COLO668 (cell line): ENCODE data around the gene ZIC2.

ENCODE experiments used
- DNase-seq: peaks from one replicate; lab custom pipeline; 2025; ENCODE audit not compliant: unreplicated experiment; lab: John Stamatoyannopoulos, UW

ZIC2 gene

GRCh38 chr13:99985241-99985874 is 3.8 kb downstream of the ZIC2 start:
- DNase-seq = peak; percentile 80

DNA sequence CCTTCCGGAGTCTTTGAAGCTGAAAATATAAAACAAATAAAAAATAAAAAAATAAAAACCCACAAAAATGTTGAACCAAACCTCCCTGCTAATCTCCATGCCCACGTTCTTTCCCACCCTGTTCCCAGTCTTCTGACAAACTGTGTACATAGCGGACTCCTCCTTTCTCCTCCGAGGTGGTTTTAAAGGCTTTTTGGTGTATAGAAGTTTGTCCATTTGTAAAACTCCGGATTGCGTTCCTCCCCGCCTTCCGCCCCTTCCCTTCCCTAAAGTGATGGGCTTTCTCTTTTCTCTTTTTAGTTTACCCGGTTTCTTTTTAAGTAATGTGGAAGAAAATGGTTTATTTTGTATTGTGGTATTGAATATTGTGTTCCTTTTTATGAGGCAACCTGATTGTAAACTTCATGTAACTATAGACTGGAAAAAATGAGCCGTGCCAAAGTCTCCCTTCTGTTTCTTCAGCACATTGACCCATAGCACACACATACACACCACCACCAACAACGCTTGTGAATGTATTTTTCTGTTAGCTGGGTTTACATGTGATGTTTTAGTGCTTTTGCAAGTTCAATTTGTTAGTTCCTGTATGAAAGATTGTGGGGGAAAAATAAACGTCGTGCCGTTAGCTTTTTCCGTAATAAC is 4.4 kb downstream of the ZIC2 start:
- DNase-seq = no peak

DNA sequence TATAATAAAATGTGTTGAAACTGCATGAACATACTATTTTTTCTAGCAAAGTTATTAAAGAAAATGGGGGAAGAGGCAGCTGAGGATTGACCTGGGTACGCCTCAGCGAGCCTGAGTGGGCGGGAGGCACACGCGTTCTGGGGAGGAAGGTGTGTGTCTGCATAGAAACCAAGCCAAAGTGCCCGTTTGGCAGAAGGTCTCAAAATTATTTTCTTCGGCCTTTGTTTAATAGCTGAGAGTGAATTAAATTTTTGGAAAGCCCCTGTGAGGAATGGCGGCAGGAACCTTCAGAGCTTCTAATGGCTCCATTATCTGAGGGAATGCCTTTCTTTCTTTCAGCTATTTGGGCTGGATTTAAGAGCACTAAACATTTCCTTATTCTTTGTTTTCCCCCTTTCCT is 5.2 kb downstream of the ZIC2 start:
- DNase-seq = no peak

GRCh38 chr13:99987154-99988019 is 5.8 kb downstream of the ZIC2 start:
- DNase-seq = no peak

- DNase-seq = no peak
These were observed 7.1 kb downstream of the ZIC2 start for GRCh38 chr13:99988529-99989275.

GRCh38 chr13:99989276-99990125 is 7.9 kb downstream of the ZIC2 start:
- DNase-seq = no peak

GRCh38 chr13:99990126-99990977 is 8.8 kb downstream of the ZIC2 start:
- no peak for DNase-seq

DNA sequence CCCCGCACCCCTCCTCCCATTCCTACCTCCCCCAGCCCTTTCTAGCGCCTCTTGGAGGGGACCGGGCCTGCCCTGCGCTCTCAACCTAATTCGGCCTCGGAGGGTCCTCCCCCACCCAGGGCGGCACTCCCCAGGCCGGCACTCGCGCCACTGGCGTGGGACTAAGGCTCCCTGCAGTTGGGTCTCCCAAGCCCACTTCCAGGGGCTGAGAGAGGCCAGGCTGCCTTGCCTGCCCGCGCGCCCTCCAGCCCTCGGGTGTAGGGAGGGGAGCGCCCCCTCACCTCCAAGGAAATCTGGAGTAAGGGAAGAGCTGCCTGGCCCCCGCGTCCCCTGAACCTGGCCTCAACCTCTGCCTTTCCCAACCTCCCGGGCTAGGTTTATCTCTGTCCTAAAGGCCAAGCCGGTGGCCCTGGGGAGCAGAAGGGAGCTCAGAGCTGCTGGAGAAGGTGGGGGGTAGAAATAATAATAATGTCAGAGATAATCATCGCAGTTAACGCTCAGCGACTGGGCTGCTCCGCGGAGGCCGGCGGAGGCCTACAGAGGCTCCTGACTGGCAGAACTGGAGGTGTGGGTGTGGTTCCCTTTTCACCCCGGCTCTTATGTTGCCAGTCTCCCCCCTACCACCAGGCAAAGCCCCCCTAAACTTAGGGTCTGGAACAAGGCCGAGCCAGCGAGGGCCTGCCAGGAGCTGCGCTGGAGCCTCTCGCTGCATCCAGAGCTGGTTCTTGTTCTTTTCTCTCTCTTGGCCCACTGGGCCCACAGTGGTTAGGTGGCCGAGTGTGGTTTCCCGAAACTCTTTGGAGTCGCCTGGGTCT is 9.6 kb downstream of the ZIC2 start:
- DNase-seq = no peak

DNA sequence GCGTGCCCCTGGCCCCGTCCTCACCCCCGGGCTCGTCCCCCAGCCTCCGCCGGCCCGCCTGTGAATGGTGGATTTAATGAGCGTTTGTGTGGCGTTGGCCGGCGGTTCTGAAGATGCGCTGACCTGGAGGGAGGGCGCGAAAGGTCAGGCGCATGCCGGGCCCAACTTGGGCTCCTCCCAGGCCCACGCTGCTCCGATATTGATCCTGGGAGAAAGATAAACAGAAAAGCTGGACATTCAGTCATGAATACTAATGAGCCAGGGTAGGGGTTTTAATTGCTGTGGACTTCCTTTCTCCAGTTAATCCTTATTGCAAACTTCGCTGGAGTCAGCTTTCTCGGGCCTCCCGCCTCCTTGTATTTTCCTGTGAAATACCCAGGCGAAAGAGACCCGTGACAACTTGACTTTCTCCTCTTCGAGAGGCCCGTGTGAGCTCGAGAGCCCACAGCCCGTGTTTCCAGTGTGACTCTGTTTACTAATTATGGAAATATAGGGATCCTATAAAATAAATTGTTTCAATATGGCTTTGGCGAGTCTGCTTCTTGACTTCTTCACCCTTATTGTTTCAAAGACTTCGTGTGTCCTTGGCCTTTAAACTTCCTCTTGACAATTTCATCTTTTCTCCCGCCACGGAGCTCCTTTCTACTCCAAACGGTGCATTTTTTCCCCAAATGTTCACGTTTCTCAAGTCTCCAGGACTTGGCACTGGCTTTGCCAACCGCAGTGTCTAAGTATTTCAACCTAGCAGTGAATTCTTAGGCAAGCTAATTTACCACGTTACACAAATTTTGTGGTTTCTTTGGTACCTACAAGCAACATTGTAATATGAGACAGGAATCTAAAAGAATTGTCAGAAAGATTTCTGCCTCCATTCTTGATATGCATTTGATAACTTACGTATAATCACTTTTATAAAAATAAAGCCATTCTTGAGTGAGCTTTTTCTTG is 10.5 kb downstream of the ZIC2 start:
- no peak for DNase-seq

DNA sequence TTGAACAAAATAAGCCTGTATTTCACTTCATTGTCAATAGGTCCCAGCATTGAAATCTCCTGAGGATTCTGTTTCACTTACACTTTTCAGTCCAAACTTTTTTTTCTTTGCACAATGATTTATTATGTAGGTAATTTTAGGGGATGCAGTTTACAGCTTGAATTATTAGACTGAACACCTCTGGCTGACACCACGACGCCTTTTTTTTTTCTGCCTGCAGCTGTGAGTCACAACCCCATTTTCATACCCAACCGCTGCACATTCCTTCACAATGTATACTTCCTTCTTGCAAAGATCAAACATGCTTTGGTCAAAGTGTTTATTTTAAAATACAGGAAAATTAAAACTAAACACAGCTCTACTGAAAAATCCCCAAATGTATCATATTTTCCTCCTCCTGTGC is 11.4 kb downstream of the ZIC2 start:
- DNase-seq = no peak

- no peak for DNase-seq
These were observed 12.4 kb downstream of the ZIC2 start for GRCh38 chr13:99993660-99994637.

GRCh38 chr13:99994638-99995020 is 13.0 kb downstream of the ZIC2 start:
- no peak for DNase-seq

GRCh38 chr13:99995104-99995588 is 13.6 kb downstream of the ZIC2 start:
- no peak for DNase-seq

GRCh38 chr13:99995589-99996380 is 14.2 kb downstream of the ZIC2 start:
- no peak for DNase-seq

- peak; percentile 76 for DNase-seq
These were observed 14.9 kb downstream of the ZIC2 start for GRCh38 chr13:99996381-99996973.
